GM12872 (cell line): ENCODE data around the gene PRR23E.

Source experiments
- TF ChIP-seq, protein P1 (sequence below): IDR thresholded peaks from 3 replicates; pipeline ENCODE4 v1.5.1; 2011; ENCODE audit warnings: low read depth, mild to moderate bottlenecking, low read length, moderate library complexity; ENCODE audit not compliant: insufficient read depth

PRR23E gene

DNA sequence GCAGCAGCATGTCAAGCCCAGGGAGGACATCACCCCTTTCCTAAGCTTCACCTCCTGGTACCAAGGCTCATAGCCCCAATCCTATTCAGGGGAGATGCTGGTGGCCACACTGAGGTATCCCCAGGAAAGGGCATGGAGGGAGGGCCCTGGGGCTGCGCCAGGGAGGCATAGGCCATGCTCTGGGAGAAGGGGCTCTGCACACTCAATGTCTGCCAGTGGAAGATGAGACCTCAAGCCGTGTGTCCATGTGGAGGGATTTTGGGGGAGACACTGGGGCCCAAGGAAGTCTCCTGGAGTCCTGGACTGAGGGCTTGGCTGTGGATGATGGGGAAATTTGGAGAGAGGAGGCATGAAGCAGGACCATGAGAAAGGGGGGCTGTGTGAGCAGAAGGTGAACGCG lies 21.2 kb upstream of the PRR23E start:
- TF ChIP-seq, protein P1, sequence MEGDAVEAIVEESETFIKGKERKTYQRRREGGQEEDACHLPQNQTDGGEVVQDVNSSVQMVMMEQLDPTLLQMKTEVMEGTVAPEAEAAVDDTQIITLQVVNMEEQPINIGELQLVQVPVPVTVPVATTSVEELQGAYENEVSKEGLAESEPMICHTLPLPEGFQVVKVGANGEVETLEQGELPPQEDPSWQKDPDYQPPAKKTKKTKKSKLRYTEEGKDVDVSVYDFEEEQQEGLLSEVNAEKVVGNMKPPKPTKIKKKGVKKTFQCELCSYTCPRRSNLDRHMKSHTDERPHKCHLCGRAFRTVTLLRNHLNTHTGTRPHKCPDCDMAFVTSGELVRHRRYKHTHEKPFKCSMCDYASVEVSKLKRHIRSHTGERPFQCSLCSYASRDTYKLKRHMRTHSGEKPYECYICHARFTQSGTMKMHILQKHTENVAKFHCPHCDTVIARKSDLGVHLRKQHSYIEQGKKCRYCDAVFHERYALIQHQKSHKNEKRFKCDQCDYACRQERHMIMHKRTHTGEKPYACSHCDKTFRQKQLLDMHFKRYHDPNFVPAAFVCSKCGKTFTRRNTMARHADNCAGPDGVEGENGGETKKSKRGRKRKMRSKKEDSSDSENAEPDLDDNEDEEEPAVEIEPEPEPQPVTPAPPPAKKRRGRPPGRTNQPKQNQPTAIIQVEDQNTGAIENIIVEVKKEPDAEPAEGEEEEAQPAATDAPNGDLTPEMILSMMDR = no peak

DNA sequence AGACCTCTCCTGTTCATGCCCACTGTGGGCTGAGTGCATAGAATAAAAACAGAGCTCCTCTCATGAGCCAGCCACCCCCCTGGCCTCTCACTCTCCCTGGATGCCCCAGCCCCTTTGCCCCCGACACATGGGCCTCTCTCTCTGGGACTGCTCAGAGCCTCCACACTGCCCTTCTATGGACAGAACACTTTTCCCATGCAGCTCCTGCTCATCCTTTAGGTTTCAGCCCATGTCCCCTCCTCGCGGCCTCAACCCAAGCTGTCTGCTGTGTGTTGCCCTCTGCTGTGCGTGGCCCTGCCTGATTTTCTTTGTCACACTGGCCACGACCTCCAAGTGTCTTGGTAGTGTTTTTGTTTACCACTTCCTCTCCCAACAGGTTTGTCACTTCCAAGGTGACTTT lies 20.7 kb upstream of the PRR23E start:
- TF ChIP-seq, protein P1 = no peak

DNA sequence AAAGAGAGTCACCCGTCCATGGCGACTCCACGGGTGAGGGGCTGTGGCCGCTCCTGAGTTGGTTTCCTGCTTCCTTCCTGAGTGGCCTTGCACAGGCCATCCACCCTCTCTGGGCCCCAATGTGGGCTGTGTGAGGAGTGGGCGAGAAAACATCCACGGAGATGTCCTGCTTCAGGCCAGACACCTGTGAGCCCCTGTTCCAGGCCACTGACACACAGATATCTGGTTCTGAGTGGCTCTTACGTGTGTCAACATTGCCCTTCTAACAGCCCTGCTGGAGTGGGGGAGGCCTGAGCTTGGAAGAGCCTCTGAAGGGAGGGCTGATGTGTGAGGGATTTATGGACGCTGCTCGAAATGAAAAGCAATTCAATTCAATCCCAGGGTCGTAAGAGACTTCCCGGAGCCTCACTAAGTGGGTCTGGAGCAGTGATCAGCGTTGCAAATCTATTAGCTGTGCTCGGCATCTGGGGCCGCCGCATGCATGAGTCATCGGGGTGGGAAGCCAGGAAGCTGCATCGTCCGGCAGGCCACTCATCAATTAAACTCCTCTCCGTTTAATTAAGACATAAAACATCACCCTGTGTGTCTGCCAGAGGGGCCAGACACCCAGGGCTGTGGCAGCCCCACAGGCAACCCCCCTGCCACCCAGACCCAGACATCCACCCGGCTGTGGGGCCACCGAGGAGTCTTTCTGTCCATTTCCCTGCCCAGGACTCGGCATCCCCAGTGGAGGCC lies 20.0 kb upstream of the PRR23E start:
- TF ChIP-seq, protein P1 = no peak

- TF ChIP-seq, protein P1 = no peak
Measured at GRCh38 chr3:127173516-127174166, 19.3 kb upstream of the PRR23E start.

GRCh38 chr3:127174284-127174683 lies 18.6 kb upstream of the PRR23E start:
- TF ChIP-seq, protein P1 = no peak

DNA sequence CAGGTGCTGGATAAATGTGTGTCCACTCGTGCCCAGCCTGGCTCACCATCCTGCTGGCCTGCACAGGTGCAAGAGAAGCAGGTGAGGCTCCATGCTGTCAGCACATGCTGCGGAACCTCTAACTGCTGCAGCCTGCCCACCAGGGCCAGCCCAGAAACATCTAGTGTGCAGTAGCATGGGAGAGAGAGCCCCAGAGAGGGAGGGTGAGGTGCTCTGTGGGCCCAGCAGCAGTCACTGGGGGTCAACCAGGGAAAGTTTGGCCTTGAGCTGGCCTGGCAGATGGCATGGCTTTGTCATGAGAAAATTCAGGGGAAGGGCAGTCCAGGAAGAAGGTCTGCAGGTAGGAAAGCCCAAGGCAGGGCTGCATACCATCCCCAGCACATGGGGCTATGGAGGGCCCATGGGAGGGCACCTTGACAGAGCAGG lies 18.2 kb upstream of the PRR23E start:
- TF ChIP-seq, protein P1 = no peak

GRCh38 chr3:127175272-127175671 lies 17.7 kb upstream of the PRR23E start:
- TF ChIP-seq, protein P1 = no peak
